ENCODE data around the gene AKAP13. TPM values are rescaled to one million over a fixed set of nuclear protein-coding genes. Genes with fewer than 3 reads are reported as not detected.

Gene AKAP13
- total and polyA plus RNA-seq, 2 of the 8 experiments (the other 6 are each of a cell fraction or from before 2014, with no cell fraction given) = 14.0 to 46.2 TPM

- Histone ChIP-seq H3K4ac (replicated peaks; ENCODE audit: insufficient read length, low read depth, low read length) (no peak overlapping the region), H3K4me3 (ENCODE audit: extremely low read depth in 1 of 4, insufficient read depth in 2 of 4, low read depth in 3 of 4, low read length in 4 of 4) (no peak overlapping the region), H4K20me1 (replicated peaks in 1 of 2; ENCODE audit: control insufficient read depth in 1 of 2, insufficient read depth in 2 of 2, low read length in 2 of 2) (no peaks in the 10 kb centered on the region), H2BK120ac (replicated peaks; ENCODE audit: low read depth, low read length) (no peak overlapping the region), H3K9ac (replicated peaks in 1 of 4; ENCODE audit: extremely low read depth in 1 of 4, low read depth in 3 of 4, low read length in 3 of 4) (no peak overlapping the region), H4K5ac (ENCODE audit: insufficient read length, low read depth, low read length) (no peak overlapping the region), H2BK12ac (ENCODE audit: low read depth, low read length) (no peak overlapping the region), H3K27ac (ENCODE audit: low read depth, low read length) (no peak overlapping the region), H3K9me3 (ENCODE audit: insufficient read depth in 2 of 2, low read depth in 1 of 2, low read length in 1 of 2) (no peaks in the 10 kb centered on the region), H2BK20ac (ENCODE audit: low read length) (no peak overlapping the region), H3K4me2 (ENCODE audit: insufficient read depth in 1 of 2, low read depth in 2 of 2, low read length in 2 of 2) (no peak overlapping the region), H3K36me3 (ENCODE audit: control insufficient read depth in 2 of 4, insufficient read depth in 4 of 4, low read length in 3 of 4) (peaks cover 0 to 15% (median 7%) of the 10 kb centered on the region in 4 experiments; a peak in 5 of 8 replicates), H3K23me2 (ENCODE audit: low read depth, low read length) (no peaks in the 10 kb centered on the region), H2AFZ (ENCODE audit: low read length) (no peak overlapping the region), H3K4me1 (replicated peaks in 1 of 4; ENCODE audit: control insufficient read depth in 3 of 4, insufficient read depth in 4 of 4, low read length in 3 of 4) (peaks cover 0 to 6% (median 6%) of the 10 kb centered on the region in 4 experiments; a peak in 4 of 7 replicates), H3K56ac (replicated peaks; ENCODE audit: insufficient read length, low read depth, low read length) (no peak overlapping the region), H3K14ac (ENCODE audit: insufficient read length) (no peak overlapping the region), H3K18ac (ENCODE audit: extremely low read depth, low read length) (no peak overlapping the region), H4K91ac (replicated peaks; ENCODE audit: insufficient read length, low read length) (no peak overlapping the region), H4K8ac (ENCODE audit: extremely low read depth, insufficient read depth, low read length) (no peak overlapping the region), H2AK5ac (ENCODE audit: low read depth, low read length) (no peak overlapping the region), H3K23ac (ENCODE audit: insufficient read length) (no peak overlapping the region), H2BK15ac (ENCODE audit: low read length) (no peak overlapping the region), H3K79me2 (ENCODE audit: control insufficient read depth in 1 of 2, insufficient read depth in 2 of 2, low read length in 2 of 2) (no peaks in the 10 kb centered on the region), H3K79me1 (ENCODE audit: low read depth, low read length) (no peaks in the 10 kb centered on the region), H3K27me3 (replicated peaks in 1 of 4; ENCODE audit: control insufficient read depth in 3 of 4, extremely low read depth in 1 of 4, insufficient read depth in 3 of 4, low read length in 3 of 4) (no peaks in the 10 kb centered on the region), H2BK5ac (ENCODE audit: low read depth, low read length) (no peak overlapping the region)
- no peak for DNase-seq (ENCODE audit: low read depth in 1 of 2, low spot score in 2 of 2)
- ChIA-PET POLR2A (ENCODE audit: partially characterized antibody) (no interaction called here), CTCF (ENCODE audit: partially characterized antibody) (interaction anchor here (0.6 to 1.4 kb wide), 2 partner anchors 37 to 154 kb away, joined by 3 to 4 read pairs; no protein-coding TSS in a partner anchor)
- FAIRE-seq = no peak
- WGBS, 2 experiments (ENCODE audit: extremely low coverage in 1 of 2, insufficient coverage in 1 of 2, insufficient read length in 1 of 2, insufficient replicate concordance in 2 of 2, low coverage in 1 of 2, low lambda C conversion rate in 2 of 2, missing lambda C conversion rate in 1 of 2) = 90% methylated on average over 5 of the region's 5 CpGs; no CpG with 5 or more reads in 1 of the 2 experiments
- TF ChIP-seq CTBP2 (IDR thresholded peaks at IDR 0.05; ENCODE audit: borderline replicate concordance, insufficient read depth, insufficient read length, low read length) (no peak), EZH2 (IDR thresholded peaks at IDR 0.05; ENCODE audit: low read depth, low read length, severe bottlenecking) (no peak), JUN (IDR thresholded peaks at IDR 0.05; ENCODE audit: low read depth, low read length) (no peak), TAF1 (IDR thresholded peaks at IDR 0.05; ENCODE audit: low read depth, low read length) (no peak), RNF2 (IDR thresholded peaks at IDR 0.05; ENCODE audit: borderline replicate concordance, low read depth, low read length, missing control alignments, poor library complexity, severe bottlenecking) (no peak), CBX8 (IDR thresholded peaks at IDR 0.05; ENCODE audit: borderline replicate concordance, low read depth, low read length) (no peak)
Measured at GRCh38 chr15:85692873-85693272, 312.5 kb downstream of the AKAP13 start.

Data from H1 (cell line).